CD4-positive, alpha-beta memory T cell (primary cell): ENCODE data around the gene CCDC85B. TPM values are rescaled to one million over a fixed set of nuclear protein-coding genes. Genes with fewer than 3 reads are reported as not detected.

Experiments
- CTCF ChIA-PET: fragments of 350-600 bp; sonication (Branson Sonifier 250); formaldehyde crosslinking; loops from one replicate; lab custom pipeline; 2021; ENCODE audit warnings: inconsistent platforms; ENCODE audit not compliant: partially characterized antibody; lab: Charles Lee
- POLR2A ChIA-PET: fragments of 350-600 bp; sonication (Branson Sonifier 250); formaldehyde crosslinking; loops from one replicate; lab custom pipeline; 2021; ENCODE audit not compliant: partially characterized antibody; lab: Charles Lee
- DNase-seq, 5 donors: peaks; one replicate each; pipeline versions ENCODE4 v3.0.0 to v3.0.0-alpha.2; 2020 to 2022; ENCODE audit warnings: mixed read lengths in 1 of 5
- H3K27ac ChIP-seq: one replicate; pipeline ENCODE4 v1.7.0; 2013; ENCODE audit warnings: low read depth, low read length
- H3K27me3 ChIP-seq: 2 replicates; pipeline ENCODE4 v1.7.0; 2013; ENCODE audit warnings: mild to moderate bottlenecking, low read length, moderate library complexity; ENCODE audit not compliant: insufficient read depth
- H3K36me3 ChIP-seq: 2 replicates; pipeline ENCODE4 v1.7.0; 2013; ENCODE audit warnings: mild to moderate bottlenecking, low read length, moderate library complexity; ENCODE audit not compliant: insufficient read depth
- H3K4me1 ChIP-seq: 2 replicates; pipeline ENCODE4 v1.7.0; 2013; ENCODE audit warnings: mild to moderate bottlenecking, low read length, moderate library complexity; ENCODE audit not compliant: insufficient read depth
- H3K4me3 ChIP-seq, 2 donors: one replicate each; pipeline ENCODE4 v1.7.0; 2013; ENCODE audit warnings: low read length in 2 of 2, mild to moderate bottlenecking in 1 of 2
- H3K9me3 ChIP-seq, 2 donors: one replicate each; pipeline ENCODE4 v1.7.0; 2013; ENCODE audit warnings: low read length in 2 of 2, control low read depth in 1 of 2; ENCODE audit not compliant: control insufficient read depth in 1 of 2
- H3K27ac Mint-ChIP-seq, 7 donors: one replicate each; pipeline ENCODE4 v1.8.0; 2020 to 2021; ENCODE audit warnings: mixed read lengths in 7 of 7, mild to moderate bottlenecking in 6 of 7, inconsistent platforms in 3 of 7, moderate library complexity in 3 of 7
- H3K27me3 Mint-ChIP-seq, 2 donors: one replicate each; pipeline ENCODE4 v1.8.0; 2020 to 2021; ENCODE audit warnings: mixed read lengths in 2 of 2
- H3K36me3 Mint-ChIP-seq, 2 donors: one replicate each; pipeline ENCODE4 v1.8.0; 2020 to 2021; ENCODE audit warnings: mixed read lengths in 2 of 2, inconsistent platforms in 1 of 2, mild to moderate bottlenecking in 1 of 2
- H3K4me1 Mint-ChIP-seq, 4 donors: one replicate each; pipeline ENCODE4 v1.8.0; 2020 to 2021; ENCODE audit warnings: mixed read lengths in 4 of 4, mild to moderate bottlenecking in 1 of 4
- H3K4me3 Mint-ChIP-seq, 8 donors: one replicate each; pipeline ENCODE4 v1.8.0; 2020 to 2021; ENCODE audit warnings: mixed read lengths in 8 of 8, mild to moderate bottlenecking in 7 of 8, moderate library complexity in 6 of 8, inconsistent platforms in 3 of 8
- H3K9me3 Mint-ChIP-seq, 8 donors: one replicate each; pipeline ENCODE4 v1.8.0; 2020 to 2021; ENCODE audit warnings: mixed read lengths in 8 of 8, mild to moderate bottlenecking in 5 of 8, inconsistent platforms in 3 of 8, moderate library complexity in 1 of 8
- intact Hi-C: fragments of 100-400 bp; cut with micrococcal nuclease; formaldehyde crosslinking; loops from one replicate; pipeline ENCODE4 v1.15.1; 2023
- polyA plus RNA-seq, 2 donors: library from polyadenylated mRNA; unstranded; fragments of 300-500 nt; fragmentation: Illumina TruSeq; gene quantifications; one replicate each; pipeline ENCODE4 v1.2.3, GENCODE V29; 2021
- total RNA-seq, 2 experiments: library from RNA; stranded (reverse); gene quantifications; one replicate each; pipeline ENCODE4 v1.2.3, GENCODE V29; 2021

The CCDC85B gene
- total and polyA plus RNA-seq, 4 experiments from 2014 or later: 22.9 to 68.3 (median 42.5) TPM

- no peaks in the 10 kb centered on the region for H3K9me3 ChIP-seq
- H3K27ac ChIP-seq: no peak overlapping the region
- no peak overlapping the region for H3K4me3 ChIP-seq
- peaks cover 18 to 54% of the 10 kb centered on the region in 2 donors for H3K36me3 Mint-ChIP-seq
- ChIA-PET POLR2A (interaction anchor here (0.5 to 8.5 kb wide), 6 partner anchors 8 to 419 kb away, joined by 3 to 435 read pairs (median 9); partner anchors contain the start of genes CCDC85B, CTSW and FIBP), CTCF (interaction anchor here (11.0 kb wide), 1 partner anchor 24 kb away, joined by 281 read pairs; the partner anchor contains the start of genes CCDC85B and FIBP)
- no peaks in the 10 kb centered on the region for H3K9me3 Mint-ChIP-seq
- peaks cover 33% of the 10 kb centered on the region for H3K4me1 ChIP-seq
- peak overlapping the region in 1 of 7 donors; percentile 72 for H3K27ac Mint-ChIP-seq
- peaks cover 45% of the 10 kb centered on the region for H3K36me3 ChIP-seq
- no peaks in the 10 kb centered on the region for H3K27me3 ChIP-seq
- DNase-seq: no peak
- intact Hi-C loops: no loop called here
- H3K4me3 Mint-ChIP-seq: peak overlapping the region in 3 of 8 donors; percentile 60 to 70 (median 61)
- peaks cover 13 to 43% (median 25%) of the 10 kb centered on the region in 4 donors for H3K4me1 Mint-ChIP-seq
- no peaks in the 10 kb centered on the region for H3K27me3 Mint-ChIP-seq
Measured at GRCh38 chr11:65862941-65863888, 27.3 kb upstream of the CCDC85B start.

GRCh38 chr11:65863889-65864705 lies 26.4 kb upstream of the CCDC85B start:
- no peaks in the 10 kb centered on the region for H3K9me3 Mint-ChIP-seq
- Histone ChIP-seq H3K4me3 (no peak overlapping the region), H3K27ac (no peak overlapping the region), H3K27me3 (no peaks in the 10 kb centered on the region), H3K4me1 (peaks cover 26% of the 10 kb centered on the region), H3K9me3 (no peaks in the 10 kb centered on the region), H3K36me3 (peaks cover 45% of the 10 kb centered on the region)
- intact Hi-C loops: no loop called here
- no peaks in the 10 kb centered on the region for H3K27me3 Mint-ChIP-seq
- no peak for DNase-seq
- ChIA-PET POLR2A (interaction anchor here (0.5 to 8.5 kb wide), 3 partner anchors 10 to 420 kb away, joined by 3 to 435 read pairs (median 11); partner anchors contain the start of genes CCDC85B, CTSW and FIBP), CTCF (interaction anchor here (11.0 kb wide), 1 partner anchor 23 kb away, joined by 281 read pairs; the partner anchor contains the start of genes CCDC85B and FIBP)
- H3K4me3 Mint-ChIP-seq: no peak overlapping the region
- peak overlapping the region in 2 of 7 donors; percentile 77 to 84 for H3K27ac Mint-ChIP-seq
- peaks cover 18 to 50% of the 10 kb centered on the region in 2 donors for H3K36me3 Mint-ChIP-seq
- peaks cover 8 to 35% (median 17%) of the 10 kb centered on the region in 4 donors for H3K4me1 Mint-ChIP-seq

GRCh38 chr11:65864706-65865471 lies 25.6 kb upstream of the CCDC85B start:
- H3K4me1 Mint-ChIP-seq: peaks cover 7 to 35% (median 17%) of the 10 kb centered on the region in 4 donors
- H3K27ac Mint-ChIP-seq: peak overlapping the region in 1 of 7 donors; percentile 47
- H3K4me3 ChIP-seq: no peak overlapping the region

GRCh38 chr11:65865550-65866172 lies 24.8 kb upstream of the CCDC85B start:
- Histone ChIP-seq H3K9me3 (no peaks in the 10 kb centered on the region), H3K4me1 (peaks cover 20% of the 10 kb centered on the region), H3K27me3 (no peaks in the 10 kb centered on the region), H3K36me3 (peaks cover 45% of the 10 kb centered on the region), H3K27ac (no peak overlapping the region), H3K4me3 (no peak overlapping the region)
- intact Hi-C loops: no loop called here
- Mint-ChIP-seq H3K9me3 (no peaks in the 10 kb centered on the region), H3K4me3 (no peak overlapping the region), H3K27ac (no peak overlapping the region), H3K27me3 (no peaks in the 10 kb centered on the region), H3K36me3 (peaks cover 18 to 43% of the 10 kb centered on the region in 2 donors), H3K4me1 (peaks cover 6 to 35% (median 18%) of the 10 kb centered on the region in 4 donors)
- CTCF ChIA-PET: interaction anchor here (1.9 kb wide), 1 partner anchor 19 kb away, joined by 5 read pairs; no protein-coding TSS in a partner anchor
- no peak for DNase-seq
- POLR2A ChIA-PET: interaction anchor here (1.0 kb wide), 1 partner anchor 250 kb away, joined by 3 read pairs; the partner anchor contains the start of gene PCNX3

More at GRCh38 chr11:65864706-65865471, 25.6 kb upstream of the CCDC85B start:
- H3K4me1 ChIP-seq: peaks cover 21% of the 10 kb centered on the region
- intact Hi-C loops: no loop called here
- peaks cover 18 to 47% of the 10 kb centered on the region in 2 donors for H3K36me3 Mint-ChIP-seq
- H3K4me3 Mint-ChIP-seq: no peak overlapping the region
- H3K9me3 ChIP-seq: no peaks in the 10 kb centered on the region
- CTCF ChIA-PET: interaction anchor here (11.0 kb wide), 1 partner anchor 23 kb away, joined by 281 read pairs; the partner anchor contains the start of genes CCDC85B and FIBP
- H3K36me3 ChIP-seq: peaks cover 45% of the 10 kb centered on the region
- no peaks in the 10 kb centered on the region for H3K27me3 ChIP-seq
- no peak overlapping the region for H3K27ac ChIP-seq
- H3K27me3 Mint-ChIP-seq: no peaks in the 10 kb centered on the region
- DNase-seq: no peak
- POLR2A ChIA-PET: interaction anchor here (2.8 to 8.5 kb wide), 2 partner anchors 9 to 21 kb away, joined by 11 to 435 read pairs; partner anchors contain the start of genes CCDC85B, CTSW and FIBP
- H3K9me3 Mint-ChIP-seq: no peaks in the 10 kb centered on the region

GRCh38 chr11:65866509-65867283 lies 23.8 kb upstream of the CCDC85B start:
- Mint-ChIP-seq H3K27ac (no peak overlapping the region), H3K4me1 (peaks cover 6 to 34% (median 17%) of the 10 kb centered on the region in 4 donors), H3K9me3 (no peaks in the 10 kb centered on the region), H3K36me3 (peaks cover 18 to 35% of the 10 kb centered on the region in 2 donors), H3K27me3 (no peaks in the 10 kb centered on the region), H3K4me3 (no peak overlapping the region)
- Histone ChIP-seq H3K4me3 (no peak overlapping the region), H3K36me3 (peaks cover 45% of the 10 kb centered on the region), H3K27me3 (no peaks in the 10 kb centered on the region), H3K9me3 (no peaks in the 10 kb centered on the region), H3K27ac (no peak overlapping the region), H3K4me1 (peaks cover 16% of the 10 kb centered on the region)
- POLR2A ChIA-PET: interaction anchor here (1.0 to 11.3 kb wide), 3 partner anchors 8 to 251 kb away, joined by 3 to 222 read pairs (median 5); partner anchors contain the start of genes CFL1, FIBP, MUS81 and PCNX3
- DNase-seq: no peak
- intact Hi-C loops: no loop called here
- CTCF ChIA-PET: interaction anchor here (1.9 kb wide), 1 partner anchor 18 kb away, joined by 5 read pairs; no protein-coding TSS in a partner anchor
